GM10248 (cell line): ENCODE measurements around the gene GPRIN1.

Source experiments
- CTCF ChIA-PET: fragments of 300-600 bp; sonication (Branson Sonifier 250); formaldehyde crosslinking; extraction: SDS; loops from one replicate; lab custom pipeline; 2021; ENCODE audit warnings: antibody characterized with exemption; lab: Yijun Ruan, JAX
- POLR2A ChIA-PET: fragments of 350-650 bp; sonication (Branson Sonifier 250); formaldehyde crosslinking; extraction: SDS; loops from one replicate; lab custom pipeline; 2020; ENCODE audit warnings: antibody characterized with exemption; lab: Yijun Ruan, JAX
- DNase-seq: peaks from one replicate; pipeline ENCODE4 v3.0.0; 2012; ENCODE audit errors: extremely low spot score
- CTCF ChIP-seq: IDR thresholded peaks from 2 replicates; pipeline ENCODE4 v1.5.1; 2012; ENCODE audit warnings: mild to moderate bottlenecking, low read depth; ENCODE audit errors: extremely low read depth, missing control alignments, control extremely low read depth

GPRIN1 gene

GRCh38 chr5:176590035-176590717 lies 19.8 kb downstream of the GPRIN1 start:
- ChIA-PET CTCF (no interaction called here), POLR2A (no interaction called here)
- no peak for TF ChIP-seq CTCF
- no peak for DNase-seq

GRCh38 chr5:176589039-176589769 lies 20.8 kb downstream of the GPRIN1 start:
- DNase-seq: no peak
- ChIA-PET POLR2A (no interaction called here), CTCF (no interaction called here)
- no peak for TF ChIP-seq CTCF

GRCh38 chr5:176588297-176588696 lies 21.7 kb downstream of the GPRIN1 start:
- POLR2A ChIA-PET: no interaction called here
- no peak for DNase-seq
- no peak for TF ChIP-seq CTCF
- CTCF ChIA-PET: interaction anchor here (1.1 to 1.7 kb wide), 3 partner anchors 10 to 171 kb away, joined by 3 to 5 read pairs (median 3); no protein-coding TSS in a partner anchor

- CTCF ChIA-PET: interaction anchor here (1.1 to 1.7 kb wide), 3 partner anchors 9 to 170 kb away, joined by 3 to 5 read pairs (median 3); no protein-coding TSS in a partner anchor
- TF ChIP-seq CTCF: no peak
- no peak for DNase-seq
- POLR2A ChIA-PET: no interaction called here
These were observed 22.6 kb downstream of the GPRIN1 start for GRCh38 chr5:176587398-176587797.

GRCh38 chr5:176583076-176583475 lies 26.9 kb downstream of the GPRIN1 start:
- ChIA-PET CTCF (interaction anchor here (1.8 kb wide), 1 partner anchor 9 kb away, joined by 10 read pairs; no protein-coding TSS in a partner anchor), POLR2A (no interaction called here)
- no peak for TF ChIP-seq CTCF

GRCh38 chr5:176581361-176581760 lies 28.6 kb downstream of the GPRIN1 start:
- no peak for DNase-seq
- CTCF ChIA-PET: no interaction called here
- POLR2A ChIA-PET: no interaction called here
- no peak for TF ChIP-seq CTCF

More at GRCh38 chr5:176583076-176583475, 26.9 kb downstream of the GPRIN1 start:
- DNase-seq: no peak
